Mammary epithelial cell (primary cell): Measurements from ENCODE around the gene PLCG2.

Experiments used
- EZH2 ChIP-seq: IDR thresholded peaks from 2 replicates; pipeline ENCODE4 v1.6.1; 2012; ENCODE audit warnings: low read length, inconsistent platforms, borderline replicate concordance
- TF ChIP-seq, protein P1 (sequence below), 2 donors: IDR thresholded peaks in 1 of 2; conservative IDR thresholded peaks in 1 of 2; 2 replicates each; pipeline ENCODE4 v1.5.1; 2011 to 2012; ENCODE audit warnings: inconsistent platforms in 2 of 2, low read length in 2 of 2, mild to moderate bottlenecking in 2 of 2, control low read depth in 1 of 2, low read depth in 1 of 2; ENCODE audit not compliant: insufficient read depth in 1 of 2; ENCODE audit errors: extremely low read depth in 1 of 2

DNA sequence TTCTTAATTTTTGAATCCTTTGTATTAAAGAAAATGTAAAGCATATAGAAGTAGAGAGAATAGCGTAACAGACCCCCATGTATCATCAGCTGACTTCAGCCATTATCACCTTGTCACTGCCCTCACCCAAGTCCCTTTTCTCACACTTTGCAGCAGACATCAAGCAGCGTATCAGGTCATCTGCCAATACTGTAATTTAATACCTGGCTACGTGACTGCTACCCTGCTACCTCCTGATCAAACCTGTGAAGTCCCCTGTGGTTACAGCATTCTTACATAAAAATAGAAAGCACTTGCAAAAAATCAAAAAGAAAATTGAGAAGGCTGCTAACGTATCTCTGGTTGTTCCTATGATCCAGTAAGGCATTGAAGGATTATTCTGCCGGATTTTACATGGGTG is 96.4 kb downstream of the PLCG2 start:
- TF ChIP-seq, protein P1, sequence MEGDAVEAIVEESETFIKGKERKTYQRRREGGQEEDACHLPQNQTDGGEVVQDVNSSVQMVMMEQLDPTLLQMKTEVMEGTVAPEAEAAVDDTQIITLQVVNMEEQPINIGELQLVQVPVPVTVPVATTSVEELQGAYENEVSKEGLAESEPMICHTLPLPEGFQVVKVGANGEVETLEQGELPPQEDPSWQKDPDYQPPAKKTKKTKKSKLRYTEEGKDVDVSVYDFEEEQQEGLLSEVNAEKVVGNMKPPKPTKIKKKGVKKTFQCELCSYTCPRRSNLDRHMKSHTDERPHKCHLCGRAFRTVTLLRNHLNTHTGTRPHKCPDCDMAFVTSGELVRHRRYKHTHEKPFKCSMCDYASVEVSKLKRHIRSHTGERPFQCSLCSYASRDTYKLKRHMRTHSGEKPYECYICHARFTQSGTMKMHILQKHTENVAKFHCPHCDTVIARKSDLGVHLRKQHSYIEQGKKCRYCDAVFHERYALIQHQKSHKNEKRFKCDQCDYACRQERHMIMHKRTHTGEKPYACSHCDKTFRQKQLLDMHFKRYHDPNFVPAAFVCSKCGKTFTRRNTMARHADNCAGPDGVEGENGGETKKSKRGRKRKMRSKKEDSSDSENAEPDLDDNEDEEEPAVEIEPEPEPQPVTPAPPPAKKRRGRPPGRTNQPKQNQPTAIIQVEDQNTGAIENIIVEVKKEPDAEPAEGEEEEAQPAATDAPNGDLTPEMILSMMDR (conservative IDR thresholded peaks at IDR 0.05 in 1 of 2, IDR thresholded peaks at IDR 0.05 in 1 of 2; ENCODE audit: extremely low read depth in 1 of 2, insufficient read depth in 1 of 2, low read depth in 1 of 2, low read length in 2 of 2) = no peak
- no peak for TF ChIP-seq EZH2
